K562 (cell line): ENCODE results near the gene SEMA3A. TPM values are rescaled to one million over a fixed set of nuclear protein-coding genes. Genes with fewer than 3 reads are reported as not detected.

Experiments used
- ATAC-seq: fragments of 200-7000 bp; cut with Tn5 transposase; 3 replicates; pipeline ENCODE4 v1.9.1; 2020; ENCODE audit warnings: moderate library complexity
- BruUV-seq: library from RNA; stranded (reverse); fragments of 400-500 nt; replicated peaks from 2 replicates; lab custom pipeline; 2021; lab: Mats Ljungman, UMichigan
- CTCF ChIA-PET: fragments of 300-600 bp; formaldehyde crosslinking; extraction: SDS; loops from one replicate; lab custom pipeline; 2021; ENCODE audit warnings: low intra/inter-chr PET ratio; lab: Yijun Ruan, JAX
- POLR2A ChIA-PET: fragments of 300-600, 350-650 bp; sonication (Branson Sonifier 250); formaldehyde crosslinking; extraction: SDS; loops from one replicate; lab custom pipeline; 2021; ENCODE audit warnings: antibody characterized with exemption, inconsistent platforms; lab: Yijun Ruan, JAX
- DNase-seq, 4 experiments: peaks; one replicate each; pipeline versions ENCODE4 v3.0.0 to v3.0.0-alpha.2; 2011 to 2018; ENCODE audit warnings: low spot score in 3 of 4, mixed read lengths in 3 of 4; ENCODE audit errors: extremely low read depth in 1 of 4
- FAIRE-seq: peaks from 2 replicates; lab custom pipeline; 2011; peaks lifted over from hg19 to GRCh38; lab: Jason Lieb, UNC
- H2AFZ ChIP-seq: 2 replicates; pipeline ENCODE4 v1.6.0; 2011; ENCODE audit warnings: low read depth, low read length, control low read depth, inconsistent platforms
- H3K27ac ChIP-seq: fragments of 200-600 bp; 3 replicates; pipeline ENCODE4 v1.8.0; 2011; ENCODE audit warnings: low read depth, mild to moderate bottlenecking, control low read depth, inconsistent platforms, low read length, moderate library complexity, mixed read lengths; ENCODE audit errors: extremely low read depth
- H3K27me3 ChIP-seq, 2 experiments: fragments of 300-600 bp in 1 of 2; 2 replicates in 1 of 2; 3 replicates in 1 of 2; pipeline versions ENCODE4 v1.6.0 to v1.8.0; 2011; ENCODE audit warnings: inconsistent platforms in 2 of 2, low read length in 2 of 2, mild to moderate bottlenecking in 1 of 2, mixed read lengths in 1 of 2, moderate library complexity in 1 of 2; ENCODE audit not compliant: control insufficient read depth in 2 of 2, insufficient read depth in 2 of 2
- H3K36me3 ChIP-seq: fragments of 300-600 bp; 3 replicates; pipeline ENCODE4 v1.8.0; 2011; ENCODE audit warnings: mild to moderate bottlenecking, low read length, inconsistent platforms; ENCODE audit not compliant: control insufficient read depth, insufficient read depth
- H3K4me1 ChIP-seq, 2 experiments: fragments of 200-600 bp in 1 of 2; replicated peaks in 1 of 2; 2 replicates in 1 of 2; 3 replicates in 1 of 2; pipeline versions ENCODE4 v1.5.1 to v1.8.0; 2011; ENCODE audit warnings: inconsistent platforms in 2 of 2, low read length in 2 of 2, mild to moderate bottlenecking in 1 of 2, mixed read lengths in 1 of 2, moderate library complexity in 1 of 2; ENCODE audit not compliant: control insufficient read depth in 2 of 2, insufficient read depth in 2 of 2
- H3K4me2 ChIP-seq: 2 replicates; pipeline ENCODE4 v1.6.1; 2011; ENCODE audit warnings: low read length, control low read depth, inconsistent platforms, mixed read lengths; ENCODE audit not compliant: insufficient read depth
- H3K4me3 ChIP-seq: fragments of 200-600 bp; sonication (generic), shearing (Covaris generic); 2 replicates; pipeline ENCODE4 v1.5.1; 2016; ENCODE audit warnings: control low read depth, inconsistent platforms
- H3K79me2 ChIP-seq: fragments of 200-600 bp; 3 replicates; pipeline ENCODE4 v1.8.0; 2011; ENCODE audit warnings: low read length, inconsistent platforms; ENCODE audit not compliant: control insufficient read depth, insufficient read depth
- H3K9ac ChIP-seq, 2 experiments: 2 replicates each; pipeline versions ENCODE4 v1.6.0 to v1.6.1; 2011; ENCODE audit warnings: low read depth in 2 of 2, low read length in 2 of 2, control low read depth in 1 of 2, inconsistent platforms in 1 of 2, mild to moderate bottlenecking in 1 of 2, mixed read lengths in 1 of 2; ENCODE audit not compliant: insufficient read depth in 1 of 2
- H3K9me1 ChIP-seq: one replicate; pipeline ENCODE4 v1.6.0; 2011; ENCODE audit warnings: inconsistent platforms, mild to moderate bottlenecking, low read length, moderate library complexity; ENCODE audit not compliant: control insufficient read depth, insufficient read depth
- H3K9me3 ChIP-seq: replicated peaks from 2 replicates; pipeline ENCODE4 v1.5.1; 2011; ENCODE audit warnings: low read depth, low read length, inconsistent platforms; ENCODE audit not compliant: control insufficient read depth, insufficient read depth
- H4K20me1 ChIP-seq: replicated peaks from 2 replicates; pipeline ENCODE4 v1.6.1; 2011; ENCODE audit warnings: low read length, inconsistent platforms, mixed read lengths; ENCODE audit not compliant: control insufficient read depth, insufficient read depth
- BRD9 ChIP-seq: fragments of 450-650 bp; IDR thresholded peaks from 2 replicates; pipeline ENCODE4 v1.6.1; 2018; ENCODE audit warnings: low read depth; ENCODE audit not compliant: partially characterized antibody
- EWSR1 ChIP-seq: fragments of 450-650 bp; IDR thresholded peaks from 2 replicates; pipeline ENCODE4 v1.6.1; 2018; ENCODE audit warnings: borderline replicate concordance, mild to moderate bottlenecking, low read depth, moderate library complexity; ENCODE audit not compliant: partially characterized antibody
- HCFC1 ChIP-seq: IDR thresholded peaks from 2 replicates; pipeline ENCODE4 v1.6.1; 2012; ENCODE audit warnings: low read depth, low read length, improper control_type of control experiment
- NCOA2 ChIP-seq, 2 experiments: fragments of 450-650 bp; IDR thresholded peaks; 2 replicates each; pipeline ENCODE4 v1.6.1; 2018; ENCODE audit warnings: mild to moderate bottlenecking in 2 of 2, moderate library complexity in 1 of 2; ENCODE audit not compliant: partially characterized antibody in 2 of 2
- WGBS: fragments of 100-300 bp; shearing (Covaris generic); methylation state at CpG from one replicate; pipeline ENCODE4 v1.1.6; 2016; ENCODE audit warnings: low coverage, mixed read lengths; ENCODE audit not compliant: insufficient coverage; ENCODE audit errors: missing lambda C conversion rate; 5-methylcytosine and 5-hydroxymethylcytosine counted together
- in situ Hi-C: fragments of 300-500 bp; cut with MboI; formaldehyde crosslinking; loops from 4 replicates; pipeline ENCODE4 v1.15.0; 2018; ENCODE audit warnings: inconsistent platforms, mixed read lengths
- intact Hi-C: fragments of 100-400 bp; cut with micrococcal nuclease; formaldehyde crosslinking; loops from 2 replicates; pipeline ENCODE4 v1.14.2; 2022
- polyA plus RNA-seq, 8 experiments: library from polyadenylated mRNA; depleted of rRNA in 4 of 8; stranded (reverse) in 5 of 8; unstranded in 3 of 8; fragments of >200 nt; fragmentation: Nextera tagmentation in 2 of 8; fragmentation: Illumina TruSeq in 1 of 8; extraction: Ambion mirVana in 2 of 8; extraction: Trizol in 1 of 8; gene quantifications; 2 replicates each; pipeline versions ENCODE4 v1.2.1 to v1.2.3, GENCODE V29; 2011 to 2014; ENCODE audit warnings: inconsistent platforms in 1 of 8, missing spikeins in 1 of 8
- total RNA-seq, 7 experiments: library from RNA; depleted of rRNA in 6 of 7; stranded (reverse); fragments of >200 nt in 6 of 7; fragmentation: Illumina TruSeq in 2 of 7; extraction: Trizol in 2 of 7; gene quantifications; 2 replicates each; pipeline versions ENCODE4 v1.2.1 to v1.2.3, GENCODE V29; 2011 to 2021; ENCODE audit warnings: low replicate concordance in 1 of 7
- TF ChIP-seq, protein P1 (sequence below): IDR thresholded peaks from 2 replicates; pipeline ENCODE4 v1.6.1; 2011; ENCODE audit not compliant: insufficient read length; ENCODE audit errors: extremely low read depth

The SEMA3A gene
- total and polyA plus RNA-seq, 9 of the 15 experiments (the other 6 are each of a cell fraction or from before 2014, with no cell fraction given) = 0.36 to 3.0 (median 1.1) TPM

DNA sequence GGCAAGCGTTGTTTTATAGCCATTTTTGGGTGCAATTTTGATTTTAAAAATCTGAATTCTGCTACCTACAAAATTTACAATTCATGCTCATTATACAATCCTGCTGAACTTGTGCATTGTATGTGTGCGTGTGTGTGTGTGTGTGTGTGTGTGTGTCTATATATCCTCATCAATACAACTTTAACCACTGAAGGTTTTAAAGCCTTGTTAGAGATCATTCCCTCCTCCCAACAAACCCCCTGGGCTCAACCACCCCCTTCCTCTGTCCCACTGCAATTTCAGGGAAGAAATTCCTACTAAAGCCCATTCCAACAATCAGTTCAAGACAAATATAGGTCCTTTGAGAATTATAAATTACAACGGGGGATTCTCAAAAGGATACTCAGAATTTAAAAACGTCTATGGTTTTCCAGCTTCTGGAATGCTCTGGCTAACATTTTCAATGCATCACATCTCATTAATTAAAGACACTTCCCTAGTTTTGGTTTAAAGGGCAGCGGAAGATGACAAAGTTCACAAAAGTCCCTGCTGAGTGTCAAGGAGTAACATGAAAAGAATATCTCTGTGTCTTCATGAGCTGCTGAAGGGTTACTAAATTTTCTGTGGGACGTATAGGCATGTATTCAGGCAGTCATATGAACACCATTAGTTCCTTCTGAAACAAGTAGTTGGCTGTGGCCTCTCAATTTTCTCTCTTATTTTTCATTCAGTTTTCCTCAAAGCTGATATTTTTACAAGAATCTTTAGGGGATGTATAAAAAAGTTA, 889 bp upstream of the SEMA3A start:
- intact Hi-C loops = no loop called here
- TF ChIP-seq NCOA2 (IDR thresholded peaks at IDR 0.05; ENCODE audit: partially characterized antibody in 2 of 2) = no peak
- no peak for TF ChIP-seq HCFC1
- no peak for TF ChIP-seq BRD9
- TF ChIP-seq, protein P1, sequence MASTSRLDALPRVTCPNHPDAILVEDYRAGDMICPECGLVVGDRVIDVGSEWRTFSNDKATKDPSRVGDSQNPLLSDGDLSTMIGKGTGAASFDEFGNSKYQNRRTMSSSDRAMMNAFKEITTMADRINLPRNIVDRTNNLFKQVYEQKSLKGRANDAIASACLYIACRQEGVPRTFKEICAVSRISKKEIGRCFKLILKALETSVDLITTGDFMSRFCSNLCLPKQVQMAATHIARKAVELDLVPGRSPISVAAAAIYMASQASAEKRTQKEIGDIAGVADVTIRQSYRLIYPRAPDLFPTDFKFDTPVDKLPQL = no peak
- TF ChIP-seq EWSR1 = no peak
- Histone ChIP-seq H3K4me3 (no peak overlapping the region), H3K4me2 (no peak overlapping the region), H3K27ac (no peak overlapping the region), H3K9me1 (no peaks in the 10 kb centered on the region), H4K20me1 (no peaks in the 10 kb centered on the region), H3K79me2 (no peaks in the 10 kb centered on the region), H3K9me3 (no peaks in the 10 kb centered on the region), H3K36me3 (no peaks in the 10 kb centered on the region), H3K27me3 (no peaks in the 10 kb centered on the region), H3K4me1 (no peaks in the 10 kb centered on the region), H3K9ac (no peak overlapping the region), H2AFZ (no peak overlapping the region)
- 3% methylated on average over 6 of the region's 6 CpGs for WGBS
- ChIA-PET CTCF (no interaction called here), POLR2A (no interaction called here)
- no TSS peak for BruUV-seq
- DNase-seq = no peak
- FAIRE-seq = no peak
- in situ Hi-C loops = no loop called here
- no peak for ATAC-seq
